ENCODE measurements around the gene ISCU. TPM values are rescaled to one million over a fixed set of nuclear protein-coding genes. Genes with fewer than 3 reads are reported as not detected.

The ISCU gene
- total RNA-seq, 2 donors from 2014 or later: 63.1 to 66.0 TPM

DNA sequence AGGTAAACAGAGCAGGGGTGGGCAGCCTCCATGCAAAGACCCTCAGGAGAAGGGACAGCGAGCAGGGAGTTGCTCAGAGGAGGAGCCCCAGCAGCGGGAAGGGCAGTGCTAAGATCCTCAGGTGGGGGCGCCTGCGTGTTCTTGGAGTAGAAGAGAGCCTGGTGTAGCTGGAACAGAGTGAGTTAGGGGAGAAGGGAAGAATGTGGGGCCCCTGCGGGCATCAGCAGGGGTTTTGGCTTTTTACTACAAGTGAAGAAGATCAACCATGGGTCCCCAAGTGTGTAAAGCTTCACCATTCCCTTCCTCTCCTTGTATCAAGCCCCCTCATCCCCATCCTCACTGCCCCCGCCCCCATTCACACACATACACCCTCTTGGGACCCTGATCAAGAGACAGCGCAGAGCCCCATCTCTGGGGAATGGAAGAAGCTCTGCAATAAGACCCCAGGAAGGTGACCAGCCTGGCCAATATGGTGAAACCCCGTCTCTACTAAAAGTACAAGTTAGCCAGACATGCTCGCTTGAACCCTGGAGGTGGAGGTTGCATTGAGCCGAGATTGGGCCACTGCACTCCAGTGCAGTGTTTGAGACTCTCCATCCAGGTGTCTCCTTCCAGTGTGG is 45.7 kb downstream of the ISCU start:
- no peaks in the 10 kb centered on the region for H3K36me3 ChIP-seq (ENCODE audit: control insufficient read depth, insufficient read depth, low read length)
- H3K9ac ChIP-seq (ENCODE audit: extremely low read depth, low read length, poor library complexity, severe bottlenecking): no peak overlapping the region
- TF ChIP-seq, protein P1, sequence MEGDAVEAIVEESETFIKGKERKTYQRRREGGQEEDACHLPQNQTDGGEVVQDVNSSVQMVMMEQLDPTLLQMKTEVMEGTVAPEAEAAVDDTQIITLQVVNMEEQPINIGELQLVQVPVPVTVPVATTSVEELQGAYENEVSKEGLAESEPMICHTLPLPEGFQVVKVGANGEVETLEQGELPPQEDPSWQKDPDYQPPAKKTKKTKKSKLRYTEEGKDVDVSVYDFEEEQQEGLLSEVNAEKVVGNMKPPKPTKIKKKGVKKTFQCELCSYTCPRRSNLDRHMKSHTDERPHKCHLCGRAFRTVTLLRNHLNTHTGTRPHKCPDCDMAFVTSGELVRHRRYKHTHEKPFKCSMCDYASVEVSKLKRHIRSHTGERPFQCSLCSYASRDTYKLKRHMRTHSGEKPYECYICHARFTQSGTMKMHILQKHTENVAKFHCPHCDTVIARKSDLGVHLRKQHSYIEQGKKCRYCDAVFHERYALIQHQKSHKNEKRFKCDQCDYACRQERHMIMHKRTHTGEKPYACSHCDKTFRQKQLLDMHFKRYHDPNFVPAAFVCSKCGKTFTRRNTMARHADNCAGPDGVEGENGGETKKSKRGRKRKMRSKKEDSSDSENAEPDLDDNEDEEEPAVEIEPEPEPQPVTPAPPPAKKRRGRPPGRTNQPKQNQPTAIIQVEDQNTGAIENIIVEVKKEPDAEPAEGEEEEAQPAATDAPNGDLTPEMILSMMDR (conservative IDR thresholded peaks at IDR 0.05): peak; percentile 11
- Mint-ChIP-seq H3K27ac (no peak overlapping the region), H3K4me3 (no peak overlapping the region), H3K36me3 (ENCODE audit: low read depth) (no peaks in the 10 kb centered on the region), H3K4me1 (no peaks in the 10 kb centered on the region), H3K27me3 (ENCODE audit: insufficient read depth) (no peaks in the 10 kb centered on the region), H3K9me3 (no peaks in the 10 kb centered on the region)
- no peak overlapping the region for H3K27ac ChIP-seq (ENCODE audit: low read depth, low read length)
- DNase-seq: no peak
- H3K9me3 ChIP-seq (ENCODE audit: control insufficient read depth, low read length): no peaks in the 10 kb centered on the region
- WGBS, 2 experiments (ENCODE audit: insufficient coverage in 1 of 2, insufficient read length in 1 of 2): 82 to 90% methylated on average over 6 to 10 of the region's 10 CpGs
- H3K4me3 ChIP-seq (ENCODE audit: low read length): no peak overlapping the region
- H3K4me1 ChIP-seq (ENCODE audit: control insufficient read depth, insufficient read depth, low read length): no peaks in the 10 kb centered on the region
- H3K27me3 ChIP-seq (ENCODE audit: control insufficient read depth, insufficient read depth, low read length, poor library complexity, severe bottlenecking): no peaks in the 10 kb centered on the region

DNA sequence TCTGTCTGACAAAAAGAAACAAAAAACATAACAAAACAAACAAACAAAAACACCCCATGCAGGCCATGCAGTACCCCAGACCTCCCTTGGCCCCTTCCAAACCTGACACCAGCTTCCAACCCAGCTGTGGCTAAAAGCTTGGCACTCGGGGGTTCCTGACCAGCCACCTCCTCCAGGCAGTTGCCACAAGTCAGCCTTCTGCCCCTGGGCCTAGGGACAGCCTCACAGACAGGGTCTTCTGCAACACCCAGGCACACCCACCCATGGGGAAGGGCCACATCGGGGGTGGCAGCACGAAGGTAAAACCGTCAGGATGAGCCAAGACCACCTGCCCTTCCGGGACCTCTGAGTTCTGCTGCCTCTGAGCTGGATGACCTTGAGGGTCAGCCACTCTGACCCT is 46.2 kb downstream of the ISCU start:
- H3K27me3 ChIP-seq (ENCODE audit: control insufficient read depth, insufficient read depth, low read length, poor library complexity, severe bottlenecking): no peaks in the 10 kb centered on the region
- Mint-ChIP-seq H3K9me3 (no peaks in the 10 kb centered on the region), H3K4me1 (no peaks in the 10 kb centered on the region), H3K27ac (no peak overlapping the region), H3K4me3 (no peak overlapping the region), H3K27me3 (ENCODE audit: insufficient read depth) (no peaks in the 10 kb centered on the region), H3K36me3 (ENCODE audit: low read depth) (no peaks in the 10 kb centered on the region)
- H3K9me3 ChIP-seq (ENCODE audit: control insufficient read depth, low read length): no peaks in the 10 kb centered on the region
- TF ChIP-seq, protein P1 (conservative IDR thresholded peaks at IDR 0.05): no peak
- WGBS, 2 experiments (ENCODE audit: insufficient coverage in 1 of 2, insufficient read length in 1 of 2): 88 to 89% methylated on average over 4 to 5 of the region's 5 CpGs
- no peaks in the 10 kb centered on the region for H3K4me1 ChIP-seq (ENCODE audit: control insufficient read depth, insufficient read depth, low read length)
- no peak overlapping the region for H3K27ac ChIP-seq (ENCODE audit: low read depth, low read length)
- no peak overlapping the region for H3K4me3 ChIP-seq (ENCODE audit: low read length)
- no peak overlapping the region for H3K9ac ChIP-seq (ENCODE audit: extremely low read depth, low read length, poor library complexity, severe bottlenecking)
- no peaks in the 10 kb centered on the region for H3K36me3 ChIP-seq (ENCODE audit: control insufficient read depth, insufficient read depth, low read length)
- DNase-seq: no peak

DNA sequence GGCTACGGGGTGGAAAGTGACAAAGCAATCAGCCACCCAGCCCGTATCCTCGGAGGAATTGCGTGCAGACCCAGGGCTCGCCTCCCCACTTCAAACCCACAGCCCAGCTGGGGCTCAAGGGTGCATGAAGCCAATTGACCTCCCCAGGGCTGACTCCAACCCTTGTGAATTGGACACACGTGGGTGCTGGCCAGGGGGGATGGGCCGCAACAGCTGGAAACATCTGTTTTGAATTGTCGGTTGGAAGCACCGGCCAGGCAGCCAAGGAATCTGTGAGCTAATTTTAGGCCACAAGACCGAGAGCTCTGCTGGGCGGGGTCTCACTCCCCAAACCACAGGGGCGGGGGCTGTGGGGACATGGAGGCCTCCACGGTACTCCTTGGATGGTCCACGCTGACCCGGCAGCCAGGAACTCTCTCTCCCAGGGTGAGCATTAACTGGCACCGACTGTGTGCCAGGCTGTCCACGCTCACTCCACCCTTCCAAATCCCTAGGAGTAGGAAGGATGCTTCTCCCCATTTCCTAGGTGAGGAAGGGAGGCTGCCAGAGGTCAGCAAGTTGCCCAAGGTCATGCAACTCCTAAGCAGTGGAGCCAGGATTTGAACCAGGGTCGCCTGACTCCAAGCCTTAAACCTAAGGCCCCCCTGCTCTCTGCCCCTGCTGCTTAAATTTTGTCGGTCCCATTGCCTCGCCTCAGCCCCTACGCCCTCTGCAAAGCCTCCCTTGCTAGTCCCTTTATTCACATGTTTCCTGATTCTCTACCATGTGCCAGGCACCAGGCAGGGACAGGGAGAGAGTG is 47.3 kb downstream of the ISCU start:
- Mint-ChIP-seq H3K4me3 (no peak overlapping the region), H3K4me1 (no peaks in the 10 kb centered on the region), H3K27me3 (ENCODE audit: insufficient read depth) (no peaks in the 10 kb centered on the region), H3K36me3 (ENCODE audit: low read depth) (no peaks in the 10 kb centered on the region), H3K27ac (no peak overlapping the region), H3K9me3 (no peaks in the 10 kb centered on the region)
- TF ChIP-seq, protein P1 (conservative IDR thresholded peaks at IDR 0.05): no peak
- H3K4me3 ChIP-seq (ENCODE audit: low read length): no peak overlapping the region
- H3K27ac ChIP-seq (ENCODE audit: low read depth, low read length): no peak overlapping the region
- 86 to 87% methylated on average over 14 to 21 of the region's 21 CpGs for WGBS, 2 experiments (ENCODE audit: insufficient coverage in 1 of 2, insufficient read length in 1 of 2)
- no peaks in the 10 kb centered on the region for H3K4me1 ChIP-seq (ENCODE audit: control insufficient read depth, insufficient read depth, low read length)
- H3K36me3 ChIP-seq (ENCODE audit: control insufficient read depth, insufficient read depth, low read length): no peaks in the 10 kb centered on the region
- no peak for DNase-seq
- no peak overlapping the region for H3K9ac ChIP-seq (ENCODE audit: extremely low read depth, low read length, poor library complexity, severe bottlenecking)
- no peaks in the 10 kb centered on the region for H3K27me3 ChIP-seq (ENCODE audit: control insufficient read depth, insufficient read depth, low read length, poor library complexity, severe bottlenecking)
- H3K9me3 ChIP-seq (ENCODE audit: control insufficient read depth, low read length): no peaks in the 10 kb centered on the region

All from endodermal cell (in vitro differentiated cells).